ENCODE data around the gene MED16. TPM values are rescaled to one million over a fixed set of nuclear protein-coding genes. Genes with fewer than 3 reads are reported as not detected.

The MED16 gene
- total and polyA plus RNA-seq, 2 of the 13 experiments (the other 11 are each of a cell fraction or from before 2014, with no cell fraction given): 13.3 to 14.8 TPM

DNA sequence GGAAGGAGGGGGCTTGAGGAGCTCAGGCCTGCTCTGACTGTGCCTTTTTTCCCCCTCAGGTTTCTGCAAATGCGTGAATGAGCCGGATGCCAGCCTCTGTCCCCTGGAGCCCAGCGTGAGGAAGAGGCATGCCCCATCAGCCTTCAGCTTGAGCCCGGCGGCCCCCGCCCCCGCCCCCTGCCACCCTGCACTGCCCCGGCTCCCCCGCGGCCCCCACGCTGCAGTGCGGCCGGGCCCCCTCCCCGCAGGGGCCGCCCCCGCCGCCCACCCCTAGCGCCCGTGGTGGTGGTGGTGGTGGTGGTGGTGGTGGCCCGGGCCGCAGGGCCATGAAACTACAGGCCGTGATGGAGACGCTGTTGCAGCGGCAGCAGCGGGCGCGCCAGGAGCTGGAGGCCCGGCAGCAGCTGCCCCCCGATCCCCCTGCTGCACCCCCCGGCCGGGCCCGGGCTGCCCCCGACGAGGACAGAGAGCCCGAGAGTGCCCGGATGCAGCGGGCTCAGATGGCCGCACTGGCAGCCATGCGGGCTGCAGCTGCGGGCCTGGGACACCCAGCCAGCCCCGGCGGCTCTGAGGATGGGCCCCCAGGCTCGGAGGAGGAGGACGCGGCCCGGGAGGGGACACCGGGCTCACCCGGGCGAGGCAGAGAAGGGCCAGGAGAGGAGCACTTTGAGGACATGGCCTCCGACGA lies 36.4 kb upstream of the MED16 start:
- Histone ChIP-seq H3K4me2 (ENCODE audit: low read depth, low read length) (peak overlapping the region; percentile 93; the same call in 1 of the 2 replicates), H3K36me3 (replicated peaks in 1 of 2; ENCODE audit: control insufficient read depth in 1 of 2, insufficient read depth in 2 of 2, low read length in 2 of 2) (peaks cover 11 to 41% of the 10 kb centered on the region in 2 experiments; a peak in 4 of 5 replicates), H4K20me1 (ENCODE audit: insufficient read depth, low read length) (peaks cover 21% of the 10 kb centered on the region; the same call in 1 of the 2 replicates), H3K4me3 (replicated peaks in 1 of 3; ENCODE audit: insufficient read depth in 1 of 3, low read depth in 2 of 3, low read length in 3 of 3) (peak overlapping the region in 1 of 3 experiments; percentile 96; a peak in 1 of 6 replicates), H2AFZ (ENCODE audit: low read length) (no peak overlapping the region), H3K27ac (ENCODE audit: extremely low read length, insufficient read depth, low read length) (peak overlapping the region; percentile 46), H3K9me3 (ENCODE audit: low read length) (no peaks in the 10 kb centered on the region), H3K9ac (ENCODE audit: insufficient read depth, low read depth, low read length) (no peak overlapping the region), H3K79me2 (ENCODE audit: insufficient read depth, low read length) (peaks cover 77% of the 10 kb centered on the region), H3K27me3 (ENCODE audit: control insufficient read depth in 1 of 2, insufficient read depth in 2 of 2, low read length in 2 of 2) (no peaks in the 10 kb centered on the region), H3K4me1 (ENCODE audit: insufficient read depth, low read length) (peaks cover 65% of the 10 kb centered on the region)
- ChIA-PET POLR2A (interaction anchor here (1.5 to 5.6 kb wide), 2 partner anchors 23 to 31 kb away, joined by 3 to 50 read pairs; no protein-coding TSS in a partner anchor), CTCF (ENCODE audit: low intra/inter-chr PET ratio, low total read pairs) (no interaction called here)
- TF ChIP-seq AGO2 (optimal IDR thresholded peaks at IDR 0.05; ENCODE audit: low read depth, low read length): peak; percentile 79
- peak; percentile 79 for TF ChIP-seq RBFOX2 (IDR thresholded peaks at IDR 0.05; ENCODE audit: low read depth, low read length)
- no peak for TF ChIP-seq TCF7 (IDR thresholded peaks at IDR 0.05; ENCODE audit: low read depth)
- peak; percentile 43 for TF ChIP-seq RBM22 (optimal IDR thresholded peaks at IDR 0.05; ENCODE audit: low read length)
- BruUV-seq (replicated peaks): no TSS peak
- WGBS (ENCODE audit: low lambda C conversion rate): 100% methylated on average over 19 of the region's 51 CpGs
- intact Hi-C loops (cut with micrococcal nuclease; ENCODE audit: unreplicated experiment) (loop anchor here (10.0 kb wide), 1 partner anchor 265 kb away; the partner anchor contains the start of gene RNF126), in situ Hi-C loops (cut with HindIII; ENCODE audit: extremely low pct_ligation_motif_present, low pct_unique_long_range_greater_than_20kb) (loop anchor here (5.0 kb wide), 1 partner anchor 33 kb away; no protein-coding TSS in a partner anchor)
- DNase-seq (ENCODE audit: low spot score): no peak
- ATAC-seq: no peak
- no peak for FAIRE-seq

DNA sequence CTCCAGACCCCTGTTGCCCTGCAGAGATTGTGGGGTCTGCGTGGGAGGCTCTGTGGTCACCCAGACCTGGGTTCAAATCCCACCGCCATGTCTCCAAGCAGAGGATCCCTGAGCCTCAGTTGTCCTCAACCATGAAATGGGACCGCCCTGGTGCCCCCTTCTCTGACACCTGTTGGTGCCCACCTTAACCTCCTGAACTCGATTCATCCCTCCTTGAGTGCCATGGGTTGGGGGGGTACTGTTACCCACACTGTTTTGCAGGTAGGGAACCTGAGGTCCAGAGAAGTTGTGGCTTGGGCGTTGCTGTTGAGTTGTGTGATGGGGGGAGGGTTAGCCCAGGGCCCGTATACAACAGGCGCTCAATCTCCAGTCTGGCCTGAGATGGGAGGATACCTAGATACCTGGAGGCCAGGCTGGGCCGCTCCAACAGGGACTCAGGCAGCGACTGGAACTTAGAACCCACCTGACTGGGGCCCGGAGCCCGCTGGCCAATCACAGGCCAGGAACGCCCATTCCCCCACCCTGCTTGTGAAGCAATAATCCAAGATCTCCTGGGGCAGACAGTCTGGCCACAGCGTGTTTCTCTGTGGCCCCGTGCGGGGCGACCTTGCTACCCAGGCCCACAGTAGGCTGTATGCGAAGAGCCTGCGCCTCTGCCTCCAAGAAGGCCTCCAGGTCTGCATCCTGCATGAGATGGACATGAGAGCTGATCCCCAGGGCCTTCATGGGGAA lies 35.6 kb upstream of the MED16 start:
- H3K27me3 ChIP-seq (ENCODE audit: control insufficient read depth in 1 of 2, insufficient read depth in 2 of 2, low read length in 2 of 2): no peaks in the 10 kb centered on the region
- H3K9me3 ChIP-seq (ENCODE audit: low read length): no peaks in the 10 kb centered on the region
- BruUV-seq (replicated peaks): TSS peak; percentile 31
- 74% methylated on average over 7 of the region's 18 CpGs for WGBS (ENCODE audit: low lambda C conversion rate)
- H3K79me2 ChIP-seq (ENCODE audit: insufficient read depth, low read length): peaks cover 73% of the 10 kb centered on the region
- peak overlapping the region; percentile 92 for H3K27ac ChIP-seq (ENCODE audit: extremely low read length, insufficient read depth, low read length)
- peak; percentile 36 for FAIRE-seq
- intact Hi-C loops (cut with micrococcal nuclease; ENCODE audit: unreplicated experiment) (loop anchor here (10.0 kb wide), 1 partner anchor 264 kb away; the partner anchor contains the start of gene RNF126), in situ Hi-C loops (cut with HindIII; ENCODE audit: extremely low pct_ligation_motif_present, low pct_unique_long_range_greater_than_20kb) (loop anchor here (5.0 kb wide), 1 partner anchor 34 kb away; no protein-coding TSS in a partner anchor)
- H3K9ac ChIP-seq (ENCODE audit: insufficient read depth, low read depth, low read length): peak overlapping the region; percentile 33
- H3K36me3 ChIP-seq (replicated peaks in 1 of 2; ENCODE audit: control insufficient read depth in 1 of 2, insufficient read depth in 2 of 2, low read length in 2 of 2): peaks cover 11 to 34% of the 10 kb centered on the region in 2 experiments; a peak in 4 of 5 replicates
- peak overlapping the region; percentile 88 to 98 (median 96); a peak in 3 of 6 replicates for H3K4me3 ChIP-seq (replicated peaks in 1 of 3; ENCODE audit: insufficient read depth in 1 of 3, low read depth in 2 of 3, low read length in 3 of 3)
- peak; percentile 43 for DNase-seq (ENCODE audit: low spot score)
- H4K20me1 ChIP-seq (ENCODE audit: insufficient read depth, low read length): peaks cover 19% of the 10 kb centered on the region; the same call in 1 of the 2 replicates
- peak; percentile 10 for ATAC-seq
- peaks cover 65% of the 10 kb centered on the region for H3K4me1 ChIP-seq (ENCODE audit: insufficient read depth, low read length)
- CTCF ChIA-PET (ENCODE audit: low intra/inter-chr PET ratio, low total read pairs): no interaction called here
- peak overlapping the region; percentile 93 for H3K4me2 ChIP-seq (ENCODE audit: low read depth, low read length)
- POLR2A ChIA-PET: interaction anchor here (1.5 to 5.6 kb wide), 6 partner anchors 20 to 56 kb away, joined by 3 to 50 read pairs (median 13); partner anchors contain the start of gene WDR18
- no peak overlapping the region for H2AFZ ChIP-seq (ENCODE audit: low read length)
- TF ChIP-seq ZNF205 (CRISPR knock-in tag; IDR thresholded peaks at IDR 0.05) (no peak), FOXA1 (IDR thresholded peaks at IDR 0.05) (no peak), FOXA1 (CRISPR knock-in tag; IDR thresholded peaks at IDR 0.05) (peak; percentile 5; the same call in 1 of the 2 replicates), BCL6 (CRISPR knock-in tag; IDR thresholded peaks at IDR 0.05) (0 out of 2 replicates have a peak, but pooled peaks have one; percentile 14), ZFP36 (IDR thresholded peaks at IDR 0.05; ENCODE audit: borderline replicate concordance, low read depth, low read length, partially characterized antibody) (peak; percentile 91), ZNF883 (CRISPR knock-in tag; IDR thresholded peaks at IDR 0.05; ENCODE audit: not compliant biosample characterization) (peak; percentile 65), AHR (CRISPR knock-in tag; IDR thresholded peaks at IDR 0.05) (no peak), ATF1 (CRISPR knock-in tag; IDR thresholded peaks at IDR 0.05) (no peak), RBAK (CRISPR knock-in tag; IDR thresholded peaks at IDR 0.05) (no peak), HOXA3 (CRISPR knock-in tag; IDR thresholded peaks at IDR 0.05) (0 out of 2 replicates have a peak, but pooled peaks have one; percentile 19), ZNF615 (CRISPR knock-in tag; IDR thresholded peaks at IDR 0.05; ENCODE audit: borderline replicate concordance) (no peak), IRX3 (CRISPR knock-in tag; IDR thresholded peaks at IDR 0.05; ENCODE audit: borderline replicate concordance, low read depth) (0 out of 2 replicates have a peak, but pooled peaks have one; percentile 33), RBM39 (IDR thresholded peaks at IDR 0.05; ENCODE audit: low read depth, low read length, poor library complexity, severe bottlenecking) (peak; percentile 59), JUNB (CRISPR knock-in tag; IDR thresholded peaks at IDR 0.05; ENCODE audit: borderline replicate concordance) (no peak)
